CD4-positive, alpha-beta T cell (primary cell): Measurements from ENCODE around the gene ODF4. TPM values are rescaled to one million over a fixed set of nuclear protein-coding genes. Genes with fewer than 3 reads are reported as not detected.
"Not testable (repeated sequence)": the region's sequence is repeated elsewhere in the genome, so short reads cannot be mapped to it uniquely, and the experiment has no call there.

Source experiments
- ATAC-seq: fragments of 200-7000 bp; cut with Tn5 transposase; one replicate; pipeline ENCODE4 v1.10.0; 2022; ENCODE audit warnings: mild to moderate bottlenecking; ENCODE audit not compliant: poor library complexity
- CTCF ChIA-PET: fragments of 350-600 bp; sonication (Branson Sonifier 250); formaldehyde crosslinking; loops from one replicate; lab custom pipeline; 2021; ENCODE audit warnings: antibody characterized with exemption, inconsistent platforms; lab: Charles Lee
- POLR2A ChIA-PET: fragments of 350-600 bp; sonication (Branson Sonifier 250); formaldehyde crosslinking; loops from one replicate; lab custom pipeline; 2021; ENCODE audit warnings: antibody characterized with exemption, inconsistent platforms; lab: Charles Lee
- DNase-seq, 14 experiments: peaks; one replicate each; pipeline ENCODE4 v3.0.0-alpha.2; 2013 to 2020; ENCODE audit warnings: mixed read lengths in 2 of 14
- H3K27ac ChIP-seq, 2 donors: one replicate each; pipeline versions ENCODE4 v1.5.1 to v1.7.0; 2013; ENCODE audit warnings: low read length in 2 of 2, low read depth in 1 of 2, mild to moderate bottlenecking in 1 of 2
- H3K27me3 ChIP-seq, 2 experiments: 1 replicate in 1 of 2; 2 replicates in 1 of 2; pipeline versions ENCODE4 v1.6.1 to v1.7.0; 2013; ENCODE audit warnings: low read length in 2 of 2, control low read depth in 1 of 2, mild to moderate bottlenecking in 1 of 2, moderate library complexity in 1 of 2; ENCODE audit not compliant: insufficient read depth in 2 of 2, control insufficient read depth in 1 of 2
- H3K36me3 ChIP-seq: one replicate; pipeline ENCODE4 v1.6.1; 2013; ENCODE audit warnings: low read length, control low read depth; ENCODE audit not compliant: insufficient read depth
- H3K4me1 ChIP-seq: one replicate; pipeline ENCODE4 v1.6.1; 2013; ENCODE audit warnings: low read length, control low read depth; ENCODE audit not compliant: insufficient read depth
- H3K4me3 ChIP-seq: one replicate; pipeline ENCODE4 v1.5.1; 2013; ENCODE audit warnings: mild to moderate bottlenecking, low read length, moderate library complexity
- H3K9me3 ChIP-seq, 2 experiments: 1 replicate in 1 of 2; 2 replicates in 1 of 2; pipeline versions ENCODE4 v1.6.1 to v1.7.0; 2013; ENCODE audit warnings: low read length in 2 of 2, mild to moderate bottlenecking in 2 of 2, control low read depth in 1 of 2, moderate library complexity in 1 of 2; ENCODE audit not compliant: control insufficient read depth in 1 of 2, insufficient read depth in 1 of 2
- H3K27ac Mint-ChIP-seq: one replicate; pipeline ENCODE4 v1.8.0; 2020; ENCODE audit warnings: mixed read lengths
- H3K27me3 Mint-ChIP-seq: one replicate; pipeline ENCODE4 v1.8.0; 2021; ENCODE audit warnings: mixed read lengths
- H3K36me3 Mint-ChIP-seq: one replicate; pipeline ENCODE4 v1.8.0; 2021; ENCODE audit warnings: low read depth, mixed read lengths
- H3K4me1 Mint-ChIP-seq: one replicate; pipeline ENCODE4 v1.8.0; 2021; ENCODE audit warnings: low read depth, mixed read lengths
- H3K4me3 Mint-ChIP-seq: one replicate; pipeline ENCODE4 v1.8.0; 2020; ENCODE audit warnings: mild to moderate bottlenecking, mixed read lengths
- H3K9me3 Mint-ChIP-seq: one replicate; pipeline ENCODE4 v1.8.0; 2020; ENCODE audit warnings: mixed read lengths
- intact Hi-C, 2 experiments: fragments of 100-400 bp; cut with DNase I in 1 of 2; cut with micrococcal nuclease in 1 of 2; formaldehyde crosslinking; loops; one replicate each; pipeline versions ENCODE4 v1.15.1 to v1.9.0; 2023 to 2025; cut with DNase I, micrococcal nuclease
- total RNA-seq, 174 experiments: library from RNA in 2 of 174; stranded (reverse) in 2 of 174; gene quantifications; one replicate each; pipeline ENCODE4 v1.2.3 and lab custom pipeline; 2021 to 2026
- TF ChIP-seq, protein P1 (sequence below): fragments of 200-600 bp; IDR thresholded peaks from one replicate; pipeline ENCODE4 v1.8.0; 2022; ENCODE audit warnings: antibody characterized with exemption, mild to moderate bottlenecking

Gene ODF4
- total RNA-seq, 2 experiments from 2014 or later = not detected

- Mint-ChIP-seq H3K27me3 (peaks cover 12% of the 10 kb centered on the region), H3K4me1 (peaks cover 11% of the 10 kb centered on the region), H3K36me3 (no peaks in the 10 kb centered on the region), H3K9me3 (no peaks in the 10 kb centered on the region), H3K4me3 (no peak overlapping the region), H3K27ac (peak overlapping the region; percentile 83)
- ChIA-PET CTCF (interaction anchor here (3.4 kb wide), 1 partner anchor 10 kb away, joined by 14 read pairs; the partner anchor contains the start of gene RPL26), POLR2A (interaction anchor here (0.8 to 1.5 kb wide), 3 partner anchors 8 to 49 kb away, joined by 3 to 6 read pairs (median 3); no protein-coding TSS in a partner anchor)
- intact Hi-C loops = no loop called here
- Histone ChIP-seq H3K36me3 (no peaks in the 10 kb centered on the region), H3K4me3 (no peak overlapping the region), H3K9me3 (peaks cover 0 to 4% of the 10 kb centered on the region in 2 experiments), H3K4me1 (peaks cover 17% of the 10 kb centered on the region), H3K27me3 (peaks cover 8 to 10% of the 10 kb centered on the region in 2 experiments), H3K27ac (no peak overlapping the region)
- DNase-seq (peak in 1 of 14 experiments; percentile 37), ATAC-seq (no peak)
- TF ChIP-seq, protein P1, sequence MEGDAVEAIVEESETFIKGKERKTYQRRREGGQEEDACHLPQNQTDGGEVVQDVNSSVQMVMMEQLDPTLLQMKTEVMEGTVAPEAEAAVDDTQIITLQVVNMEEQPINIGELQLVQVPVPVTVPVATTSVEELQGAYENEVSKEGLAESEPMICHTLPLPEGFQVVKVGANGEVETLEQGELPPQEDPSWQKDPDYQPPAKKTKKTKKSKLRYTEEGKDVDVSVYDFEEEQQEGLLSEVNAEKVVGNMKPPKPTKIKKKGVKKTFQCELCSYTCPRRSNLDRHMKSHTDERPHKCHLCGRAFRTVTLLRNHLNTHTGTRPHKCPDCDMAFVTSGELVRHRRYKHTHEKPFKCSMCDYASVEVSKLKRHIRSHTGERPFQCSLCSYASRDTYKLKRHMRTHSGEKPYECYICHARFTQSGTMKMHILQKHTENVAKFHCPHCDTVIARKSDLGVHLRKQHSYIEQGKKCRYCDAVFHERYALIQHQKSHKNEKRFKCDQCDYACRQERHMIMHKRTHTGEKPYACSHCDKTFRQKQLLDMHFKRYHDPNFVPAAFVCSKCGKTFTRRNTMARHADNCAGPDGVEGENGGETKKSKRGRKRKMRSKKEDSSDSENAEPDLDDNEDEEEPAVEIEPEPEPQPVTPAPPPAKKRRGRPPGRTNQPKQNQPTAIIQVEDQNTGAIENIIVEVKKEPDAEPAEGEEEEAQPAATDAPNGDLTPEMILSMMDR = no peak
Measured at GRCh38 chr17:8392674-8393469, 53.2 kb downstream of the ODF4 start.

GRCh38 chr17:8393470-8394231 lies 54.0 kb downstream of the ODF4 start:
- H3K27ac Mint-ChIP-seq = peak overlapping the region; percentile 83
- Histone ChIP-seq H3K27me3 (peaks cover 11% of the 10 kb centered on the region in 2 experiments), H3K9me3 (peaks cover 0 to 4% of the 10 kb centered on the region in 2 experiments), H3K27ac (no peak overlapping the region), H3K36me3 (no peaks in the 10 kb centered on the region), H3K4me3 (no peak overlapping the region), H3K4me1 (peaks cover 17% of the 10 kb centered on the region)
- peak; percentile 99 for ATAC-seq
- intact Hi-C loops = no loop called here
- POLR2A ChIA-PET = interaction anchor here (0.8 to 1.6 kb wide), 5 partner anchors 9 to 48 kb away, joined by 3 to 6 read pairs (median 5); partner anchors contain the start of gene NDEL1
- H3K9me3 Mint-ChIP-seq = no peaks in the 10 kb centered on the region
- peaks cover 11% of the 10 kb centered on the region for H3K4me1 Mint-ChIP-seq
- H3K4me3 Mint-ChIP-seq = peak overlapping the region; percentile 39
- CTCF ChIA-PET = interaction anchor here (0.5 to 3.4 kb wide), 4 partner anchors 10 to 19 kb away, joined by 3 to 14 read pairs (median 4); partner anchors contain the start of genes KRABD2 and RPL26
- peaks cover 18% of the 10 kb centered on the region for H3K27me3 Mint-ChIP-seq
- TF ChIP-seq, protein P1 = no peak
- H3K36me3 Mint-ChIP-seq = no peaks in the 10 kb centered on the region
- peak in 12 of 14 experiments; percentile 15 to 83 (median 33) for DNase-seq

GRCh38 chr17:8394497-8394896 lies 54.9 kb downstream of the ODF4 start:
- POLR2A ChIA-PET = interaction anchor here (0.7 to 1.6 kb wide), 4 partner anchors 11 to 1737 kb away, joined by 3 to 6 read pairs (median 4); partner anchors contain the start of genes KRABD2 and NDEL1
- H3K27ac Mint-ChIP-seq = peak overlapping the region; percentile 30

More at GRCh38 chr17:8394497-8394896, 54.9 kb downstream of the ODF4 start:
- peaks cover 18% of the 10 kb centered on the region for H3K27me3 Mint-ChIP-seq
- H3K4me1 Mint-ChIP-seq = peaks cover 11% of the 10 kb centered on the region
- H3K9me3 ChIP-seq, ATAC-seq, H3K36me3 Mint-ChIP-seq, H3K4me3 ChIP-seq, intact Hi-C loops, DNase-seq, H3K36me3 ChIP-seq, H3K27ac ChIP-seq, H3K4me3 Mint-ChIP-seq, H3K9me3 Mint-ChIP-seq: not testable (repeated sequence)
- CTCF ChIA-PET = interaction anchor here (1.4 to 3.4 kb wide), 3 partner anchors 11 to 18 kb away, joined by 4 to 14 read pairs (median 5); partner anchors contain the start of genes KRABD2 and RPL26
- Histone ChIP-seq H3K27me3 (peaks cover 14 to 16% of the 10 kb centered on the region in 2 experiments), H3K4me1 (peaks cover 17% of the 10 kb centered on the region)

Other genes starting within 250 kb of the ODF4 start
- gene ALOXE3, start 221.3 kb upstream of the ODF4 start, total RNA-seq = under 1 TPM; 0.81 to 0.91 TPM
- under 1 TPM; 0.52 to 0.53 TPM for gene HES7, start 215.7 kb upstream of the ODF4 start, total RNA-seq
- 1,000 to 10,000 TPM; 1,723 to 1,794 TPM for gene PER1, start 187.4 kb upstream of the ODF4 start, total RNA-seq
- 100 to 1,000 TPM; 351 to 366 TPM for gene VAMP2, start 176.9 kb upstream of the ODF4 start, total RNA-seq
- 10 to 100 TPM; 12.2 to 12.9 TPM for gene TMEM107, start 163.5 kb upstream of the ODF4 start, total RNA-seq
- gene BORCS6, start 149.7 kb upstream of the ODF4 start, total RNA-seq = 1 to 10 TPM; 6.1 to 6.4 TPM
- 1 to 10 TPM in 1 of 2 experiments, under 1 TPM in 1; 0.56 to 1.4 TPM for gene AURKB, start 129.3 kb upstream of the ODF4 start, total RNA-seq
- gene CTC1, start 91.8 kb upstream of the ODF4 start, total RNA-seq = 100 to 1,000 TPM; 259 to 269 TPM
- 10 to 100 TPM; 22.3 to 23.0 TPM for gene PFAS, start 90.6 kb upstream of the ODF4 start, total RNA-seq
- 10 to 100 TPM; 23.1 to 24.6 TPM for gene RANGRF, start 51.2 kb upstream of the ODF4 start, total RNA-seq
- 1 to 10 TPM; 3.6 to 4.1 TPM for gene SLC25A35, start 44.4 kb upstream of the ODF4 start, total RNA-seq
- not detected for gene ARHGEF15, start 29.6 kb upstream of the ODF4 start, total RNA-seq
- 1,000 to 10,000 TPM; 2,959 to 3,104 TPM for gene RPL26, start 43.4 kb downstream of the ODF4 start, total RNA-seq
- 1 to 10 TPM; 1.2 TPM for gene RNF222, start 58.0 kb downstream of the ODF4 start, total RNA-seq
- 100 to 1,000 TPM; 300 to 313 TPM for gene NDEL1, start 96.0 kb downstream of the ODF4 start, total RNA-seq